WTC11 (cell line): ENCODE data around the gene LRRC27. TPM values are rescaled to one million over a fixed set of nuclear protein-coding genes. Genes with fewer than 3 reads are reported as not detected.

Experiments
- ATAC-seq: fragments of 200-7000 bp; cut with Tn5 transposase; 2 replicates; pipeline ENCODE4 v1.10.0; 2021; ENCODE audit warnings: mild to moderate bottlenecking, moderate library complexity
- CTCF ChIA-PET: fragments of 300-600 bp; sonication (Branson Sonifier 250); formaldehyde crosslinking; loops from one replicate; lab custom pipeline; 2021; ENCODE audit warnings: antibody characterized with exemption; lab: Charles Lee
- POLR2A ChIA-PET: fragments of 350-600 bp; sonication (Branson Sonifier 250); formaldehyde crosslinking; loops from one replicate; lab custom pipeline; 2021; ENCODE audit warnings: antibody characterized with exemption; lab: Charles Lee
- DNase-seq: peaks from one replicate; pipeline ENCODE4 v3.0.0; 2021; ENCODE audit warnings: low spot score
- H3K27ac Mint-ChIP-seq: 2 replicates; pipeline ENCODE4 v1.8.0; 2021; ENCODE audit warnings: mixed read lengths
- H3K27me3 Mint-ChIP-seq: 2 replicates; pipeline ENCODE4 v1.8.0; 2021; ENCODE audit warnings: low read depth, mild to moderate bottlenecking, moderate library complexity, mixed read lengths
- H3K36me3 Mint-ChIP-seq: 2 replicates; pipeline ENCODE4 v1.8.0; 2021; ENCODE audit warnings: mixed read lengths
- H3K4me1 Mint-ChIP-seq: 2 replicates; pipeline ENCODE4 v1.8.0; 2022; ENCODE audit warnings: mixed read lengths
- H3K4me3 Mint-ChIP-seq: 2 replicates; pipeline ENCODE4 v1.8.0; 2021; ENCODE audit warnings: mild to moderate bottlenecking, moderate library complexity, mixed read lengths
- H3K9me3 Mint-ChIP-seq: 2 replicates; pipeline ENCODE4 v1.8.0; 2021; ENCODE audit warnings: mixed read lengths
- ATF6 ChIP-seq: sonication (generic); formaldehyde crosslinking; IDR thresholded peaks from 2 replicates; pipeline ENCODE4 v1.8.1; 2023; ENCODE audit warnings: mild to moderate bottlenecking, missing genetic modification reagents
- ESRRA ChIP-seq: sonication (generic); formaldehyde crosslinking; IDR thresholded peaks from 2 replicates; pipeline ENCODE4 v1.8.1; 2022; ENCODE audit warnings: mild to moderate bottlenecking, missing genetic modification reagents, borderline replicate concordance
- GTF2I ChIP-seq: fragments of 250-450 bp; sonication (Bioruptor Pico); conservative IDR thresholded peaks from 2 replicates; pipeline ENCODE4 v1.4.0; 2021; ENCODE audit warnings: mild to moderate bottlenecking
- PRDM15 ChIP-seq: sonication (generic); formaldehyde crosslinking; IDR thresholded peaks from 2 replicates; pipeline ENCODE4 v1.8.0; 2022; ENCODE audit warnings: missing genetic modification reagents
- PRRX2 ChIP-seq: fragments of 250-450 bp; sonication (Bioruptor Pico); IDR thresholded peaks from 2 replicates; pipeline ENCODE4 v1.8.0; 2021; ENCODE audit warnings: mild to moderate bottlenecking
- ZBTB43 ChIP-seq: sonication (generic); formaldehyde crosslinking; IDR thresholded peaks from 2 replicates; pipeline ENCODE4 v1.8.1; 2023; ENCODE audit warnings: mild to moderate bottlenecking, missing genetic modification reagents
- ZNF121 ChIP-seq: sonication (generic); formaldehyde crosslinking; IDR thresholded peaks from 2 replicates; pipeline ENCODE4 v1.8.0; 2023; ENCODE audit warnings: missing genetic modification reagents
- ZNF232 ChIP-seq: sonication (generic); formaldehyde crosslinking; IDR thresholded peaks from 2 replicates; pipeline ENCODE4 v1.8.0; 2022; ENCODE audit warnings: mild to moderate bottlenecking, missing genetic modification reagents
- total RNA-seq: library from RNA; stranded (reverse); gene quantifications from 3 replicates; pipeline ENCODE4 v1.2.3, GENCODE V29; 2021
- TF ChIP-seq, protein P1 (sequence below): fragments of 200-600 bp; IDR thresholded peaks from 2 replicates; pipeline ENCODE4 v1.8.0; 2022; ENCODE audit warnings: antibody characterized with exemption
- TF ChIP-seq, protein P2 (sequence below): sonication (generic); formaldehyde crosslinking; conservative IDR thresholded peaks from 2 replicates; pipeline ENCODE4 v1.8.1; 2023; ENCODE audit warnings: mild to moderate bottlenecking, low read depth, missing genetic modification reagents, moderate library complexity

Gene LRRC27
- total RNA-seq, 1 experiment from 2014 or later: 4.4 TPM

DNA sequence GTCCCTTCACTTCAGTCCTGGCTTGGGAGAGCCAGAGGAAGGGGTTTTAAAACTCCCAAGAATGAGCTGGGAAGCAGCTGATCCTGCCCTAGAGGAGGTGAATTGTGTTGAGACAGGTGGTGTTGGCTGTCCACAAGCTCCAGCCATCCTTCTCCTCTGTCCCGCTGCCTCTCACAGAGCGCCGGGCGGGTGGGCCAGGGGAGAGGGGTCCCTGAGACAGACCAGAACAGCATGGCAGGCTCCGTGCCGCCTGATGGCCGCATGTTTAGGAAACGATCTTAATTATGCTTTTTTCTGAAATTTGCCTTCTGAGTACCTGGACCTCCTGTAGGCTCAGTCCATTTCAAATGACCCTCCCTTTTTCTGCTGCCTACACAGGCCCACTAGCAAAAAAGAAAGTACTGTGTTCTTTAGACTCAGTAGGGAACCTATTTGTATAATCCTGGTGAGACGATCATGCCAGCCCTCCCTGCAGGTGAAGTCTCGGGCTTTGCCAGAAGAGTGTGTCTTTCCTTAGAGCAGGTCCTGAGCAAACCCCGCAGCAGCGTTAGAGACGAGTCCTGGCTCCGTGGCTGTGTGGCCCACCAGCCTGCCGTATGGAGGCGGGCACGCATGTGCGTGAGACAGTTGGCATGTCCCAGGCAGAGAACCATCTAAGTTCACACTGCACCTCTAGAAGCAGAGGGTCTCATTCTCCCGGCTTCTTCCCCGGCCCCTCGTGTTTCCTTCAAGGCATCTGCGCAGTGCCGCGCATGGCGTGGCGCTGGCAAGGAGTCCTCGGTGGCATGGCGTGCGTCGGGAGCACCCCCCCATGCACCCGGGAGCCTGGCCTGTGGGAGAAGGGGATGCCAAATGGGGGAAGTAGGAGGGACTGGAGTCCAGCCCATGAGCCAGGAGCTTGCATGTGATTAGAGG lies 38.7 kb downstream of the LRRC27 start (continued):
- no peak for TF ChIP-seq PRDM15

GRCh38 chr10:132371641-132372081 lies 39.7 kb downstream of the LRRC27 start:
- ChIA-PET POLR2A (no interaction called here), CTCF (interaction anchor here (1.0 to 3.3 kb wide), 7 partner anchors 10 to 207 kb away, joined by 3 to 23 read pairs (median 4); no protein-coding TSS in a partner anchor)
- TF ChIP-seq, protein P1, sequence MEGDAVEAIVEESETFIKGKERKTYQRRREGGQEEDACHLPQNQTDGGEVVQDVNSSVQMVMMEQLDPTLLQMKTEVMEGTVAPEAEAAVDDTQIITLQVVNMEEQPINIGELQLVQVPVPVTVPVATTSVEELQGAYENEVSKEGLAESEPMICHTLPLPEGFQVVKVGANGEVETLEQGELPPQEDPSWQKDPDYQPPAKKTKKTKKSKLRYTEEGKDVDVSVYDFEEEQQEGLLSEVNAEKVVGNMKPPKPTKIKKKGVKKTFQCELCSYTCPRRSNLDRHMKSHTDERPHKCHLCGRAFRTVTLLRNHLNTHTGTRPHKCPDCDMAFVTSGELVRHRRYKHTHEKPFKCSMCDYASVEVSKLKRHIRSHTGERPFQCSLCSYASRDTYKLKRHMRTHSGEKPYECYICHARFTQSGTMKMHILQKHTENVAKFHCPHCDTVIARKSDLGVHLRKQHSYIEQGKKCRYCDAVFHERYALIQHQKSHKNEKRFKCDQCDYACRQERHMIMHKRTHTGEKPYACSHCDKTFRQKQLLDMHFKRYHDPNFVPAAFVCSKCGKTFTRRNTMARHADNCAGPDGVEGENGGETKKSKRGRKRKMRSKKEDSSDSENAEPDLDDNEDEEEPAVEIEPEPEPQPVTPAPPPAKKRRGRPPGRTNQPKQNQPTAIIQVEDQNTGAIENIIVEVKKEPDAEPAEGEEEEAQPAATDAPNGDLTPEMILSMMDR: peak; percentile 32; the same call in 1 of the 2 replicates
- TF ChIP-seq GTF2I (peak; percentile 86; the same call in 1 of the 2 replicates), ZNF121 (CRISPR knock-in tag) (0 out of 2 replicates have a peak, but pooled peaks have one; percentile 24), PRRX2 (CRISPR knock-in tag) (no peak)
- TF ChIP-seq, protein P2, sequence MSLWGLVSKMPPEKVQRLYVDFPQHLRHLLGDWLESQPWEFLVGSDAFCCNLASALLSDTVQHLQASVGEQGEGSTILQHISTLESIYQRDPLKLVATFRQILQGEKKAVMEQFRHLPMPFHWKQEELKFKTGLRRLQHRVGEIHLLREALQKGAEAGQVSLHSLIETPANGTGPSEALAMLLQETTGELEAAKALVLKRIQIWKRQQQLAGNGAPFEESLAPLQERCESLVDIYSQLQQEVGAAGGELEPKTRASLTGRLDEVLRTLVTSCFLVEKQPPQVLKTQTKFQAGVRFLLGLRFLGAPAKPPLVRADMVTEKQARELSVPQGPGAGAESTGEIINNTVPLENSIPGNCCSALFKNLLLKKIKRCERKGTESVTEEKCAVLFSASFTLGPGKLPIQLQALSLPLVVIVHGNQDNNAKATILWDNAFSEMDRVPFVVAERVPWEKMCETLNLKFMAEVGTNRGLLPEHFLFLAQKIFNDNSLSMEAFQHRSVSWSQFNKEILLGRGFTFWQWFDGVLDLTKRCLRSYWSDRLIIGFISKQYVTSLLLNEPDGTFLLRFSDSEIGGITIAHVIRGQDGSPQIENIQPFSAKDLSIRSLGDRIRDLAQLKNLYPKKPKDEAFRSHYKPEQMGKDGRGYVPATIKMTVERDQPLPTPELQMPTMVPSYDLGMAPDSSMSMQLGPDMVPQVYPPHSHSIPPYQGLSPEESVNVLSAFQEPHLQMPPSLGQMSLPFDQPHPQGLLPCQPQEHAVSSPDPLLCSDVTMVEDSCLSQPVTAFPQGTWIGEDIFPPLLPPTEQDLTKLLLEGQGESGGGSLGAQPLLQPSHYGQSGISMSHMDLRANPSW (CRISPR knock-in tag): no peak
- Mint-ChIP-seq H3K27ac (no peak overlapping the region), H3K4me3 (no peak overlapping the region), H3K36me3 (no peaks in the 10 kb centered on the region), H3K9me3 (no peaks in the 10 kb centered on the region), H3K27me3 (peaks cover 3% of the 10 kb centered on the region; the same call in 1 of the 2 replicates), H3K4me1 (peaks cover 27% of the 10 kb centered on the region)
- DNase-seq: no peak
- peak; percentile 65 for ATAC-seq

- ATAC-seq: no peak
- no peaks in the 10 kb centered on the region for H3K36me3 Mint-ChIP-seq
- peaks cover 27% of the 10 kb centered on the region for H3K4me1 Mint-ChIP-seq
- TF ChIP-seq ZNF232 (CRISPR knock-in tag) (no peak), ATF6 (CRISPR knock-in tag) (no peak), ESRRA (CRISPR knock-in tag) (no peak), ZBTB43 (no peak)
- no peak overlapping the region for H3K27ac Mint-ChIP-seq
- H3K9me3 Mint-ChIP-seq: no peaks in the 10 kb centered on the region
- no peak for DNase-seq
- POLR2A ChIA-PET: no interaction called here
- no peak overlapping the region for H3K4me3 Mint-ChIP-seq
- H3K27me3 Mint-ChIP-seq: peaks cover 3% of the 10 kb centered on the region; the same call in 1 of the 2 replicates
- CTCF ChIA-PET: interaction anchor here (1.9 to 3.3 kb wide), 2 partner anchors 12 to 15 kb away, joined by 6 to 23 read pairs; no protein-coding TSS in a partner anchor
Observed at GRCh38 chr10:132372516-132373095, 40.6 kb downstream of the LRRC27 start.
